BLaER1 treated with 17β-estradiol and CSF1 and Interleukin-3, amounts not matched to agents 10 nM and 100 nM (cell line): ENCODE results near the gene APBA2.
A peak's percentile ranks its signal among the peaks of the same experiment; 100 is the strongest.
"Not testable (repeated sequence)": the region's sequence is repeated elsewhere in the genome, so short reads cannot be mapped to it uniquely, and the experiment has no call there.

Source experiments
- H3K27ac ChIP-seq, 11 experiments: shearing (Covaris generic); formaldehyde crosslinking; 2 replicates each; pipeline ENCODE4 v1.8.1; 2022
- H3K27me3 ChIP-seq, 11 experiments: shearing (Covaris generic); formaldehyde crosslinking; 2 replicates each; pipeline ENCODE4 v1.8.1; 2022
- H3K36me3 ChIP-seq, 11 experiments: shearing (Covaris generic); formaldehyde crosslinking; 2 replicates each; pipeline ENCODE4 v1.8.1; 2022
- H3K4me1 ChIP-seq, 10 experiments: shearing (Covaris generic); formaldehyde crosslinking; 2 replicates each; pipeline ENCODE4 v1.8.1; 2022
- H3K4me2 ChIP-seq, 11 experiments: shearing (Covaris generic); formaldehyde crosslinking; 2 replicates each; pipeline ENCODE4 v1.8.1; 2022
- H3K4me3 ChIP-seq, 10 experiments: shearing (Covaris generic); formaldehyde crosslinking; 2 replicates each; pipeline ENCODE4 v1.8.1; 2022
- H3K9ac ChIP-seq, 11 experiments: shearing (Covaris generic); formaldehyde crosslinking; 2 replicates each; pipeline ENCODE4 v1.8.1; 2022
- H3K9me3 ChIP-seq, 11 experiments: shearing (Covaris generic); formaldehyde crosslinking; replicated peaks in 1 of 11; 2 replicates each; pipeline ENCODE4 v1.8.1; 2022
- H4K20me1 ChIP-seq, 11 experiments: shearing (Covaris generic); formaldehyde crosslinking; 2 replicates each; pipeline ENCODE4 v1.8.1; 2022
- Cebpa-rat ChIP-seq, 11 experiments: shearing (Covaris generic); IDR thresholded peaks; 2 replicates each; pipeline ENCODE4 v1.8.1; 2022

APBA2 gene

DNA sequence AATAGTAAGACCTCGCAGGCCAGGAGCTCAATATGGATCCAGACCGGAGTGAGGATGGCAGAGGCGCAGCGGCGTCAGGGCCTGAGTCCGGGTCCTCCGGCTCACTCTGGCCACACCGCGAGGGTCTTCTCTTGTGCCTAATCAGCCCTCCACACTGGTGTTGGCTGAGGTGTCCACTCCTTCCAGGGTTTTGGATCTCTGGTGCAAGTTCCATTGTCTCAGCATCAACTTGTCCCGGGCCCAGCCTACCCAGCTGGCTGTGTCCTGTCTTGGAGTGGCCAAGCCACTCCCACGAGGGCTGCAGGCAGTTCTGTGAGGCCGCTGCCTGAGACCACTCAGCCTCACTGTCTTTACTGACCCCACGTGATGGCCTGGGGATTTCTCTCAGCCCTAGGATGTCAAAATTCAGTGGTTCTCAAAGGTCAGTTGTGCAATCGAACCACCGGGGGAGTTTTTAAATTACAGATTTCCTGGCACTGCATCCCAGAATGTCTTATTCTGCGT, 24.7 kb upstream of the APBA2 start:
- peak overlapping the region in 3 of 11 experiments; percentile 35 to 49 (median 38); a peak in 6 of 22 replicates for H3K27ac ChIP-seq
- H3K4me2 ChIP-seq: peak overlapping the region; percentile 2 to 59 (median 35); a peak in 18 of 22 replicates
- H3K36me3 ChIP-seq: no peaks in the 10 kb centered on the region
- H3K4me1 ChIP-seq: peaks cover 6 to 26% (median 20%) of the 10 kb centered on the region in 10 experiments; a peak in 18 of 20 replicates
- no peaks in the 10 kb centered on the region for H4K20me1 ChIP-seq
- H3K9me3 ChIP-seq: peaks cover 0 to 12% (median 0%) of the 10 kb centered on the region in 11 experiments; a peak in 6 of 22 replicates
- no peak overlapping the region for H3K4me3 ChIP-seq
- no peak overlapping the region for H3K9ac ChIP-seq
- TF ChIP-seq Cebpa-rat (IDR thresholded peaks at IDR 0.05): peak in 2 of 11 experiments; percentile 18 to 68; a peak in 2 of 22 replicates
- no peaks in the 10 kb centered on the region for H3K27me3 ChIP-seq

GRCh38 chr15:28861589-28862293, 24.0 kb upstream of the APBA2 start:
- not testable (repeated sequence) for H3K4me3 ChIP-seq, H3K36me3 ChIP-seq, H4K20me1 ChIP-seq, H3K9ac ChIP-seq, H3K27me3 ChIP-seq
- Histone ChIP-seq H3K27ac (peak overlapping the region in 2 of 11 experiments; percentile 38 to 49; a peak in 2 of 22 replicates), H3K4me2 (peak overlapping the region; percentile 2 to 59 (median 35); a peak in 18 of 22 replicates), H3K9me3 (peaks cover 0 to 12% (median 0%) of the 10 kb centered on the region in 11 experiments; a peak in 6 of 22 replicates), H3K4me1 (peaks cover 6 to 26% (median 20%) of the 10 kb centered on the region in 10 experiments; a peak in 18 of 20 replicates)
- TF ChIP-seq Cebpa-rat (IDR thresholded peaks at IDR 0.05): peak in 1 of 11 experiments; percentile 4; a peak in 1 of 22 replicates

- TF ChIP-seq Cebpa-rat (IDR thresholded peaks at IDR 0.05): peak in 2 of 11 experiments; percentile 16 to 32; a peak in 2 of 22 replicates
- H3K9me3 ChIP-seq: peaks cover 0 to 6% (median 0%) of the 10 kb centered on the region in 11 experiments; a peak in 1 of 22 replicates
- H3K27me3 ChIP-seq: no peaks in the 10 kb centered on the region
- no peaks in the 10 kb centered on the region for H3K36me3 ChIP-seq
- no peak overlapping the region for H3K9ac ChIP-seq
- no peaks in the 10 kb centered on the region for H4K20me1 ChIP-seq
- H3K4me1 ChIP-seq: no peaks in the 10 kb centered on the region
- H3K4me2 ChIP-seq: no peak overlapping the region
- no peak overlapping the region for H3K4me3 ChIP-seq
- no peak overlapping the region for H3K27ac ChIP-seq
These were observed 16.9 kb upstream of the APBA2 start for GRCh38 chr15:28868744-28869345.

- no peak for TF ChIP-seq Cebpa-rat (IDR thresholded peaks at IDR 0.05)
- Histone ChIP-seq H4K20me1 (no peaks in the 10 kb centered on the region), H3K9ac (no peak overlapping the region)
These were observed 14.6 kb upstream of the APBA2 start for GRCh38 chr15:28871168-28871567.

GRCh38 chr15:28873006-28873405, 12.8 kb upstream of the APBA2 start:
- Histone ChIP-seq H3K4me2 (no peak overlapping the region), H3K27ac (no peak overlapping the region), H3K36me3 (no peaks in the 10 kb centered on the region), H3K9ac (no peak overlapping the region), H3K9me3 (peaks cover 0 to 6% (median 0%) of the 10 kb centered on the region in 11 experiments; a peak in 1 of 22 replicates), H4K20me1 (no peaks in the 10 kb centered on the region), H3K4me3 (no peak overlapping the region), H3K27me3 (no peaks in the 10 kb centered on the region), H3K4me1 (peaks cover 0 to 5% (median 0%) of the 10 kb centered on the region in 10 experiments; a peak in 2 of 20 replicates)
- TF ChIP-seq Cebpa-rat (IDR thresholded peaks at IDR 0.05): no peak

More at GRCh38 chr15:28871168-28871567, 14.6 kb upstream of the APBA2 start:
- no peaks in the 10 kb centered on the region for H3K36me3 ChIP-seq
- H3K27ac ChIP-seq: no peak overlapping the region
- H3K27me3 ChIP-seq: no peaks in the 10 kb centered on the region
- no peak overlapping the region for H3K4me2 ChIP-seq
- peaks cover 0 to 6% (median 0%) of the 10 kb centered on the region in 11 experiments; a peak in 1 of 22 replicates for H3K9me3 ChIP-seq
- no peak overlapping the region for H3K4me3 ChIP-seq
- peaks cover 0 to 2% (median 0%) of the 10 kb centered on the region in 10 experiments; a peak in 2 of 20 replicates for H3K4me1 ChIP-seq

DNA sequence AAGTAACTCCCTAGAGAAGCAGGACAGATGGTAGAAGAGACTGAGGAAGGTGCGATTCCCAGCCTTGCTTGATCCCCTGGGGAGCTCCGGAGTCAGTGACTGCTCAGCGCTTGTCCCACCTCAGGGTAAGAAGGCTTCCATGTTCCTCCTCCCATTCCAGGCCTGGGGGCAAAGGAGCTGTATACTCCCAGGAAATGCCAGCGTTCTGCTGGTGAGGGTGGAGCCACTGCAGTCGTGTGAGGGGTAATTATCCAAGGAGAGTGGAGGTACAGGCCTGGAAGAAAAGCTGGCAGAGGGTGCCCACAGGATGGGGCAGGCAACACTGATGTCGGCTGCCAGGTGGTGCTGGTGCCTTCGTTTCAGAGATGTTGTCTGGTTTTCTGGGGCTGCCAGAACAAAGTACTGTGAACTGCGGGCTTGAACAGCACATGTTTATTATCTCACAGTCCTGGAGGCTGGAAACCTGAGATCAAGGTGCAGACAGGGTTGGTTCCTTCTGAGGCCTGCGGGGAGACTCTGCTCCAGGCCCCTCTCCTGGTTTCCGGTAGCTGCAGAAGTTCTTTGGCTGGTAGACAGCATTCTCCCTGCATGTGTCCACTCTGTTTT, 12.1 kb upstream of the APBA2 start:
- Histone ChIP-seq H3K27me3 (no peaks in the 10 kb centered on the region), H3K27ac (no peak overlapping the region), H3K4me1 (peaks cover 0 to 5% (median 0%) of the 10 kb centered on the region in 10 experiments; a peak in 2 of 20 replicates), H3K36me3 (no peaks in the 10 kb centered on the region), H3K9ac (no peak overlapping the region), H4K20me1 (no peaks in the 10 kb centered on the region), H3K4me2 (no peak overlapping the region), H3K4me3 (no peak overlapping the region), H3K9me3 (peaks cover 0 to 6% (median 0%) of the 10 kb centered on the region in 11 experiments; a peak in 1 of 22 replicates)
- no peak for TF ChIP-seq Cebpa-rat (IDR thresholded peaks at IDR 0.05)

- Histone ChIP-seq H3K27ac (no peak overlapping the region), H3K36me3 (no peaks in the 10 kb centered on the region), H3K4me3 (no peak overlapping the region), H3K9me3 (no peaks in the 10 kb centered on the region), H3K4me2 (0 out of 22 replicates have a peak overlapping the region, but pooled peaks of 1 of the 11 experiments have one; percentile 2), H3K27me3 (no peaks in the 10 kb centered on the region), H3K9ac (no peak overlapping the region), H3K4me1 (peaks cover 0 to 7% (median 1%) of the 10 kb centered on the region in 10 experiments; a peak in 16 of 20 replicates), H4K20me1 (no peaks in the 10 kb centered on the region)
- TF ChIP-seq Cebpa-rat (IDR thresholded peaks at IDR 0.05): no peak
These were observed 10.2 kb upstream of the APBA2 start for GRCh38 chr15:28875461-28876000.

DNA sequence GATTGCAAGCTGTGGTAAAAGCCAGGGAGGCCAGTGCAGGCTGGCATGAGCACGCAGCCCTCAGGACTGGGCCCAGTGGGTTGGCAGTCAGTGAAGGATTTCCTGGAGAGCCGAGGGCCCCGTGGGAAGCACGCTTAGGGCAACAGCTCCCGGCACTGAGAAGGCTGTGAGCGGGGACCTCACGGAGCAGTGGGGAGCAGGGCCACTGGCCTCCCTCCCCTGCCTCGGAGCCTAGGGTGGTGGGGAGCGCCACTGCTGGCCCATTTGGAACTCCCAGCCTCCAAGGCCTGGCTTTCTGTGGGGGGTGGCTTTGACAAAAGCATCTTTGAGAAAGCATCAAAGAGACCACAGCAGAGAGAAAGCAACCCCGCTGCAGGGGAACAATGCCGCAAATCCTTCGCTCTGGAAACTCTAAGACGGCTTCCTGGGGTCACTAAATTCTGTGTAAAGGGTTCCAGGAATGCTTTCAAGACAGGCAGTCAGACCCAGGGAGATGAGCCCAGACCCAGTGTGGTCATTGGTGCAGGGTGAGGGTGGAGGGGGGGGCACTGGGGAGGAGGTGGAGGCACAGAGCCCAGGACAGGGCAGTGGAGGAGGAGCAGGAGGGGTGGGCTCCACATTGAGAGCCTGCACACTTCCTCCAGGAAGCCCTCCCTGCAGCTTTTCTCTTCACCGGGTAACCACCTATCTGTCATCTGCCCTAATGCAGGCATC, 9.5 kb upstream of the APBA2 start:
- H3K27me3 ChIP-seq: no peaks in the 10 kb centered on the region
- H3K9me3 ChIP-seq: no peaks in the 10 kb centered on the region
- no peak for TF ChIP-seq Cebpa-rat (IDR thresholded peaks at IDR 0.05)
- H3K27ac ChIP-seq: no peak overlapping the region
- no peaks in the 10 kb centered on the region for H3K36me3 ChIP-seq
- no peaks in the 10 kb centered on the region for H4K20me1 ChIP-seq
- peaks cover 5 to 15% (median 9%) of the 10 kb centered on the region in 10 experiments; a peak in 19 of 20 replicates for H3K4me1 ChIP-seq
- no peak overlapping the region for H3K9ac ChIP-seq
- H3K4me2 ChIP-seq: peak overlapping the region in 5 of 11 experiments; percentile 2 to 28 (median 20); a peak in 4 of 22 replicates
- H3K4me3 ChIP-seq: no peak overlapping the region
